HG02840 (cell line): ENCODE data around the gene TGFBR3.

ENCODE experiments used
- ATAC-seq: cut with Tn5 transposase; IDR thresholded peaks from one replicate; pipeline ENCODE4 v1.9.1; 2021; ENCODE audit warnings: mild to moderate bottlenecking, moderate library complexity, moderate number of reproducible peaks; ENCODE audit not compliant: unreplicated experiment, low FRiP score

The TGFBR3 gene

GRCh38 chr1:91885716-91886506 lies at the start of gene TGFBR3:
Gene TGFBR3, minus strand, starts transcription at chr1:91886151. Its CDS starts 24,620 bp downstream, at chr1:91861531.
- peak; percentile 52 for ATAC-seq

- ATAC-seq = no peak
These were observed 43.3 kb upstream of the TGFBR3 start for GRCh38 chr1:91929250-91929649.

- ATAC-seq = no peak
These were observed 42.1 kb upstream of the TGFBR3 start for GRCh38 chr1:91928026-91928425.

- no peak for ATAC-seq
These were observed 39.9 kb upstream of the TGFBR3 start for GRCh38 chr1:91925644-91926435.

- no peak for ATAC-seq
These were observed 38.2 kb upstream of the TGFBR3 start for GRCh38 chr1:91924146-91924545.

- no peak for ATAC-seq
These were observed 34.0 kb upstream of the TGFBR3 start for GRCh38 chr1:91919962-91920361.

GRCh38 chr1:91916811-91917460 lies 31.0 kb upstream of the TGFBR3 start:
- no peak for ATAC-seq

- ATAC-seq = no peak
These were observed 30.1 kb upstream of the TGFBR3 start for GRCh38 chr1:91916046-91916445.

GRCh38 chr1:91913018-91913417 lies 27.1 kb upstream of the TGFBR3 start:
- no peak for ATAC-seq

GRCh38 chr1:91912266-91912665 lies 26.3 kb upstream of the TGFBR3 start:
- ATAC-seq = no peak

GRCh38 chr1:91901231-91901630 lies 15.3 kb upstream of the TGFBR3 start:
- no peak for ATAC-seq

- ATAC-seq = no peak
These were observed 14.6 kb upstream of the TGFBR3 start for GRCh38 chr1:91900562-91900961.

GRCh38 chr1:91897016-91897415 lies 11.1 kb upstream of the TGFBR3 start:
- ATAC-seq = no peak

GRCh38 chr1:91895832-91896556 lies 10.0 kb upstream of the TGFBR3 start:
- no peak for ATAC-seq

GRCh38 chr1:91894036-91894761 lies 8.2 kb upstream of the TGFBR3 start:
- no peak for ATAC-seq

GRCh38 chr1:91891969-91892368 lies 6.0 kb upstream of the TGFBR3 start:
- no peak for ATAC-seq

GRCh38 chr1:91891454-91891853 lies 5.5 kb upstream of the TGFBR3 start:
- ATAC-seq = no peak

- no peak for ATAC-seq
These were observed 3.9 kb upstream of the TGFBR3 start for GRCh38 chr1:91889717-91890459.

- peak; percentile 6 for ATAC-seq
These were observed 687 bp downstream of the TGFBR3 start for GRCh38 chr1:91885213-91885715.
